Left renal pelvis (tissue), 4 donors: Measurements from ENCODE around the gene RNMT. TPM values are rescaled to one million over a fixed set of nuclear protein-coding genes. Genes with fewer than 3 reads are reported as not detected.
"Not testable (repeated sequence)": the region's sequence is repeated elsewhere in the genome, so short reads cannot be mapped to it uniquely, and the experiment has no call there.

Experiments used
- DNase-seq, 4 donors: peaks; one replicate each; pipeline ENCODE4 v3.0.0-alpha.2; 2013; ENCODE audit warnings: low read depth in 4 of 4, low spot score in 3 of 4
- polyA plus RNA-seq, 4 donors: library from polyadenylated mRNA; unstranded; fragments of 120-200 nt; gene quantifications; one replicate each; pipeline ENCODE4 v1.2.1, GENCODE V29; 2013; ENCODE audit not compliant: insufficient read length in 4 of 4

Gene RNMT
- polyA plus RNA-seq, 4 donors: 43.6 to 60.4 (median 58.6) TPM

DNA sequence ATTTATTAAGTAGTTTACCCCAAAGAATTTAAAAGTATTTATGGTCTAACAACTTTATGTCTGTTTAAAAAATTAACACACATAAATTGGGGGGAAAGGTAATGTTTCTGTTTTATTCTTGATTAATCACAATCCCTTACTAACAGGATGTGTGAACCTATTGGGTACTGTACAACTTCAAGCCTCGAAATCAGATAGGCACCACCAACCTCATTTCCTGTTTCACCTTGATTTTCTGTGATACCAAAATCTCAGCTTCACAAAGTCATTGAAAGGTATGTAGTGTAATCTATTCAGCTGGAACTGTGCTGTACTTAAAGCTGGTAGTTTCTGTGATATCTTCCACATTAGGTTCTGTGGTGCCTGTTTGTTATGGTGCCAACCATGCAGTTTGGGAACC, 4.0 kb downstream of the RNMT start:
- DNase-seq: no peak

DNA sequence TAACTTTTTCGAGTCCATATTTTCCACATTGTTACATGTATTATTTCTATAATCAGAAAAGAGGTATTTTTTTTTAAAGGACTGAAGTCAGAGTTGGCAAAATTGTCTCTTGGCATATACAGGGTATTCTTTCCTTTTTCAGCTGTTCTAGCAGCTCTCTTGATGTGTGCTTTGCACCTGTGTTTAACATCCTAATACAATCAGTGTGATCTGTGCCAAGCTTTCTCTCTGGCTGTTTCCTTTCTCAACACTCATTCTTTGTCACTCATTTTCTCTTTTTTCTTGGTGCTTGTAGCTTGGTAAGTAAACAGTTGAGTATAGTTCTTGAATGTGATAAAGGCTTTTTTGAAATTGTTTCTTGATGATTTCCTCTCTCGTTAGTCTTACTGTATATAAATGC, 9.2 kb downstream of the RNMT start:
- no peak for DNase-seq

DNA sequence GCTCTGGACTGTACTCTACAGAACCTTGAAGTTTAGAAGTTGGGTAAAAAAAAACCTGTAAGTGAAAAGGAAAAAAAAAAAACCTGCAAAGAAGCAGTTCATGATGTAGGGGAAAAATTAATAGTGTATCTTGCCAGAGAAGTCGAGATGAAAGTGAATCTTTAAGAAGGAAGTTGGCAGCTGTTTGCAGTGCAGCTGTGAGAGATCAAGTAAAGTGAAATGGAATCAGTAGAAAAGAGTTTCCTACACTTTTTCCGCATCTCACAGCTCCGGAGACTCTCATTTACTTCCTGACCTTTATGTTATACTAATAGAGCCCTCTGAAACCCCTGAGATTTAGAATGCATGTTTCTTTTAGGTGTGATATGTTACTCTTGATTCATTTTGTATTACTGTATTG, 19.2 kb downstream of the RNMT start:
- no peak for DNase-seq

DNA sequence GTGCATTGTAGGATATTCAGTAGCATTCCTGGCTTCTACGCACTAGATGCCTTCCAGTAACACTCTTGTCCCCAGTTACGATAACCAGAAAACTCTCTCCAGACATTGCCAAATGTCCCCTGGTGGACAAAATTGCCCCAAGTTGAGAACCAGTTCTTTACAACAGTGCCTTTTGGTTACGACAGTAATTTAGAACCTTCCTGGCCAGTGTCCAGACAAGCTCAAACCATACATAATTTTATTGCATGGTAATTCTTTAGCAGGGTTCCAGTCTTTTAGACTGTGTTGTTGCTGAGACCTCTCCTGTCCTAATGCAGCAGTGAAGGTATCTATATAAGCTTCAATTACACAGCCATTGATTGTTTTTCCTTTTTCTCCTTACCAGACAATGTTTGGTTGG, 20.2 kb downstream of the RNMT start:
- no peak for DNase-seq

DNA sequence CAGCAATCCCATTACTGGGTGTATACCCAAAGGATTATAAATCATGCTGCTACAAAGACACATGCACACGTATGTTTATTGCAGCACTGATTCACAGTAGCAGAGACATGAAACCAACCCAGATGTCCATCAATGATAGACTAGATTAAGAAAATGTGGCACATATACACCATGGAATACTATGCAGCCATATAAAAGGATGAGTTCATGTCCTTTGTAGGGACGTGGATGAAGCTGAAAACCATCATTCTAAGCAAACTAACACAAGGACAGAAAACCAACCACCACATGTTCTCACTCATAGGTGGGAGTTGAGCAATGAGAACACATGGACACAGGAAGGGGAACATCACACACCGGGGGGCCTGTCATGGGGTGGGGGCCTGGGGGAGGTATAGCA, 25.1 kb downstream of the RNMT start:
- DNase-seq: not testable (repeated sequence)

DNA sequence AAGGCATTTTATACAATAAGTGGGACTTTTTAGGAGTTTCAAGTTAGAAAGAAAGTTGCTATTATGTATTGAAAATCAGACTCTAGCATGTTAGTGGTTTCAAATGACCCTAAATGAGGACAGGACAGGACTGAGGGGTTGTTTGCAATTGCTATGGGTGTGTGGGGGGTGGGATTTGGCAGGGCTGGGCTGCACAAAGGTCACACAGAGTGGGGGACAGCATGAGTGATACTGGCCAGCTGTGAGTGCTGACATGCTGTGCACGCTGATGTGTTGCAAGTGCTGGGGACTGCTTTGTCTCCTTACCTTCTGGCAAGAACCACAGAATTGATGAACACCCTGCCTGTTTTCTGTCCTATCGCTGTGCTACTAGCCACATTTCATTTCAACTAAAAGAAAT, 29.8 kb downstream of the RNMT start:
- no peak for DNase-seq

DNA sequence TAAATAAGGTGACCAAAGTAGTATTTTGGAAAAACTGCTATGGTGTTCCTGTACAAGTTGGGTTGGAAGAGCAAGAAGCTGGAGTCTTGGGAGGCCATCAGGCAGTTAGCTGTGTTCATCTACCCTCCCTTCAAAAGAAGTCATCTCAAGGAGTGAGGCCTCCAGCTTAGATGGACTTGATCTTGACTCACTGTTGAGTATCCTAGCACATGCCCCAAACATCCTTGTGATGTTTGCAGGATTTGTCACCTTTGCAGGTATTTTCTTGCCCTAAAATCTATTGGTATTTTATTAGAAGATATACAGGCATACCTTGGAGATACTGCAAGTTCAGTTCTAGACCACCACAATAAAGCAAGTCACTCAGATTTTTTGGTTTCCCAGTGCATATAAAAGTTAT, 30.2 kb downstream of the RNMT start:
- DNase-seq: no peak

DNA sequence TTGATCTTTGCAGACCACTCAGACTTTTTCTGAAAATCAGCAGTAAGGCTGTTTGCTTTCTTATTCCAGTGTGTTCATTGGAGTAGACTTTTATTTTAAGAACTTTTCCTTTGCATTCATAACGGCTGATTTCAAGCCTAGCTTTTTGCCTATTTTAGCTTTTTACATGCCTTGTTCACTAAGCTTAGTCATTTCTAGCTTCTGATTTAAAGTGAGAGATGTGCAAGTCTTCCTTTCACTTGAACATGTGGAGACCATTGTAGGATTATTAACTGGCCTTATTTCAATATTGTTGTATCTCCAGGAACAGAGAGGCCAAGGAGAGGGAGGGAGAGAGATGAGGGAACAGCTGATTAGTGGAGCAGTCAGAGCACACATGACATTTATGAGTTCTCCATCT, 32.1 kb downstream of the RNMT start:
- DNase-seq: no peak

DNA sequence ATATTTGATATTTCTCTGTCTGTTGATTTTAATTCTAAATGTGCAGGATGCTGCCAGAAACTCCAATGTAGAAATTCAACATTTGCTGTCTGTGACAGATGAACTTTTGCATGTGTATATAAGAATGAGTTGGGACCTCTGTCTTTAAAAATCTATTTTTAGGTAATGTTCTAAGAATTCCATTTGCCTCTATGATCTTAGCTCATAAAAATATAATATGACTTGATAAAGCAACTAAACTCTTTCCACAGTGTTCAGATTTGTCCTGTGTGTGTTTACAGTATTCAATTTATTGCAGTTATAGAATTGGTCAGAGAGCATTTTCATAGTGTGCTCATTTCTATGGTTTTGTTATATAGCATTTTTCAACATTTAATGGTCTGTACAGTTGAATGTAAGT, 33.6 kb downstream of the RNMT start:
- no peak for DNase-seq

DNA sequence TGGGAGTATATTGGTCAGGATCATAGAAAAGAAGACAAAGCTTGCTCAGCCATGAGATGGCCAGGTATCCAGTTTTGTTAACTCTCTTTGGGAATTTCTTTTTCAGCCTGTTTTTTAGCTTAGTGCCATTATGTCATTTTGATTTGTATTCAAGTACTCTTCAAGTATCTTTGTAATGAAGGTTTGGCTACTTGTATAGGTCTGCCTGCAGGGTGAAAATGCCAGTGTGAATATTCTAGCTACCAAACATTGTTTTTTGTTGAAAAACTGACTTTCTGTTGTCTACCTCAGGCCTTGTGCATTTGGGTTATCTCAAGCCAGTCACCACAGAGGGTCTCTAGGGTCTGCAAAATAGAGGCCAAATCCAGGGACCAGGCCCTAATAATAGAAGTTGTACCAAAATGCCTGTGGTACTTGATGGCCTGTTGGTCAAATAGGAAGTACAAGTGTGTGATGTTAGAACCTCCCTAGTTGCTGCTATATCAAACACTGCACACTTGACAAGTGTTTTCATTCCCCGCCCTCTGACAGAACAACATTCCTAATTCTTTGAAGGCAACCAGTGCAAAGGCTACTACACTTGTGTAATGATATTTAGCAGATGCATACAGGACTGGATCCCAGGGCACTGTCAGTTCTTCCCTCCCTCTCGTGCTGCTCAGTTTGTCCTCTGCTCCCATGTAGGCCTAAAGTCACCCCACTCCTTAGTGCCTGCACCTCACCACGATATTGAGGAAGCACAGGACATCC, 36.4 kb downstream of the RNMT start:
- no peak for DNase-seq

DNA sequence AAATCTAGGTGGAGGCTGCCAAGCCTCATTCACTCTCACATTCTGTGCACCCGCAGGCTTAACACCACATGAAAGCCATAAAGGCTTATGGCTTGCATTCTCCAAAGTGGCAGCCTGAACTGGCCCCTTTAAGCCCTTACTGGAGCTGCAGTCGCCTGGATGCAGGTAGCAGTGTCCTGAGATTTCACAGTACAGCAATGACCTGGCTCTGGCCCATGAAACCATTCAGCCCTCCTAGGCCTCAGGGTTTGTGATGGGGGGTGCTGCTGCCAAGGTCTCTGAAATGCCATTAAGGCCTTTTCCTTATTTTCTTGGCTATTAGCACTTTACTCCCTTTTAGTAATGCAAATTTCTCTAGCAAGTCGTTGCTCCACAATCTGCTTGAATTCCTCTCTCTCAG, 48.6 kb downstream of the RNMT start:
- DNase-seq: no peak

DNA sequence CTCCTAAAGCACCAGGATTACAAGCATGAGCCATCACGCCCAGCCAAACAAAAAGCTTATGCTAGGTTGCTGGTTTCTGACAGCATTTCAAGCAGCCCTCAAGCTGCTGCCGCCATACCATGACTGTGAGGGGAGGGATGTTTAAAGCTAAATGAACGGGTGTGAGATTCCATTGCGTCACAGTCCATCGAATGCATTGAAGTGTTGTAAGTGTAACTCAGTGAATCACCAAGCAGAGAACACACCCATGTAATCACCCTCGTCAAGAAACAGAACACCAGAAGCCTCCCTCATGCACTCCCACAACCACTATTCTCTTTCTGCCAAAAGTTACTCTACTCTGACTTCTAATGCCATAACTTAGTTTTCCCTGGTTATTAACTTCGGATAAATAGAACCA, 64.7 kb downstream of the RNMT start:
- DNase-seq: no peak

DNA sequence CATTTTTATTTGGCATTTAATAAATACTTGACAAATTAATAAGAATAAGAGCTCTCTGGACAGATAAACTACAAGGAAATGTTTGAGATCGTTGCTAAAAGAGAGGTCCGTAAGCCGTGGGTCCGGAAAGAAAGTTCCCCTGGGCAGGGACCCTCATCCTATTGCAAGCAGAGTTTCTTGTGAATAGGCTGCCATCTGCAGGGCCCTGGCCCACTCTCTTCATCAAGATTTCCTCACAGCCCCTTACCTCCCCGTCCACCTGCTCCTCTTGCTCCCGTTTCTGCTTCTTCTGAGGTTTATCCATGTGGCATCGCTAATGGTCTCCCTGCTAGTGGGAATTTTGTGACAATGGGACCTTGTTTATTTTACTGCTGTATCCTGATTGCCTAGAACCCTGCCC, 67.3 kb downstream of the RNMT start:
- no peak for DNase-seq

DNA sequence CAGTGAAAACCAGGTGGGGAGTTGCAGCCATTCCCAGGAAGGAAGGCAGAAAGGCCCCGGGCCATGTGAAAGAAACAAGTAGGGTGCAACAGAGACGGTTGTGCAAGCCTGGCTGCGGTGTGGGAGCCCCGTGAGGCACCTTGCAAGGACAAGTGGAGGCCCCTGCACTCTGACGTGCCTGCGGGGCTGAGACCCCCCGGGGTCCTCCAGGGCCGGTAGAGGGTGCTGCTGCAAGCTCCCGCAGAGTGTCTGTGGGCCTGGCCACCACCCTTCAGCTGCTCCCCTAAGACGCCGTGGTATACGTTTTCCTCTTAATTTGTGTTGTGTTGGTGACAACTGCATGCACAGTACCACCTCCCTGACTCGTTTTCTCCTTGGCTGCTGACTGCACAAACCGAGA, 70.0 kb downstream of the RNMT start:
- no peak for DNase-seq

DNA sequence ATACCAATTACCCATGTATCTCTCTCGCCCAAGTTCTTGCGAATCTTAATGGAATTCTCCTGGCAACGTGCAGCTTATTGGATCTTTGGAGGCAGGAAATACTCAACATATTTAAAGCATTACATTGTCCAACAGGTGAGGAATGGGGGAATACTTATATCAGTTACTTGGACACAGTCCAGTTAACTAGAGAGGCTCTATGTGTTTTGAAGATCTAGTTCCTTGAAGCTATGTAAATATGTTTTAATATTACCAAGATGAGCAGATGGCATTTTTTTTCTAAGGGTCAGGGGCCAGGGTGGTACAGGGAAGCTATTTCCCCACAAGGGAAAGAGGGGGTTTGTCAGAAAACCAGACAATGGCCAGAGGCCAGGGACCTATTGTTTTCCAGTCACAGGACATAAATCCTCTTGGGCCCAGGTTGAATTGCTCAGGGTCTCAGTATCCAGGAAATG, 70.7 kb downstream of the RNMT start:
- DNase-seq: no peak

DNA sequence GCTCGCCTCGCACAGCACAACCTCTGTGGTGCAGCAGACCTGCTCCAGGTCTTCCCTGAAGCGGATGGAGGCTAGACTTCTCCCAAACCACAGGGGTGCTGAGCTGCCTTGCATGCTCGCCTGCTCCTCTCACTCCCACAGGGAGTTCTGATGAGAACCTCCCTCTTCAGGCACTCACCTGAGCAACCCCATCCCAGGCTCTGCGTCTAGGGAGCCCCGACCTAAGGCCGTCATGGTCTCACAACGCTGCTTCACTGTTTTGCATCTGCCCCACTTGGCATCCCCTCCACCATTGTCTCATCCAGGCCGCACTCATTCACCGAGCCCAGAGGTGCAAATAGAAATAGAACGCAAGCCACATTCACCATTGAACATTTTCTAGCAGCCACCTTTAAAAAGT, 72.9 kb downstream of the RNMT start:
- no peak for DNase-seq

DNA sequence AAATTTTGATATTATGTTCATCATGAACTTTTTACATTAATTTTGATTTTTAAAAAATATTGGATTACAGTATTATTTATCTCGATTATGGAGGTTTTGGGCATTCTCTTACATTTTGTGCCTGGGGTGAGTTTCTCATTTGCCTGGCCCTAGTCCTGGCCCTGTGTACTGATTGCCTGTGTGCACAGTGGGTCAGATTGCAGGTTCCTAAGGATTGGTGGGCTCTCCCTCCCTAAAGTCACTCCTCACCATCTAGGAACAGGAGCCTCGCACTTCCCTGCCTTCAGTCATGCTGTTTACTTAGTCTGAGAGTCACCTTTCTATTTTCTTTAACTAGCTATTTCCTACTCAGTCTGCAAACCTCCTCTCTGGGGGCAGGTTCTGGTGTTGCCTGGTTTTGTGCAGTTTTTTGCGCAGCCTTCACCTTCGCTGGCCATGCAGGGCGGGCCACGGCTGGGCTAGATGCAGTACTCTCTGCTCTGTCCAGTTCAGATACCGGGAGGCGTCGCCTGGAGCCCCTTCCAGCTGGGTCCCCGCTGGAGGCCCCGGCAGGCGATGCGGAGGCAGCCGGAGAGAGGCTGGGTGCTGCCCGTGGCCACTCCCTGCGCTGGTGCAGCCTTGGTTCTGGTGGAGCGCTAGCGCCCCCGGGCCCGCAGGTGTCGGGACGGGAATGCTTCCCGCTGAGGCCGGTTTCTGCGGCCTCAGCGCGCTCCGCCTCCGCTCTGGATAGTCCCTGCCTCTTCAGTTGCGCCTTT, 74.2 kb downstream of the RNMT start:
- DNase-seq: peak in 3 of 4 donors; percentile 35 to 64 (median 45)

DNA sequence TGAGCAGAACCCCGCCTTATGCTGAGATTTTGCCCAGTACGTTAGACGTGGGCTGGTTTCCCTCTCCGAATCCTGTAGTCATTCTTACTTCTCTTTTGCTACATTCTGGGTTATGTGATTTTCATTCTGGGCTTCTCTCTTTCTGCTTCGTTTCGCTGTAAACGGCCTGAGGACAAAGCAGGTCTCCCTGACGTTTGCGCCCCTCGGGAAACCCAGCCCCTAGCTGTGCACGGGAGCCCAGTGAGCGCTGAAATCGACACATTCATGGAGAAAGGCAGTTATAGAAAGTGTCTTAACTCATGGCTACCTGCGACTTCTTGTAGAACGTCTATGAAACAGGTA, 74.8 kb downstream of the RNMT start:
- DNase-seq: no peak

DNA sequence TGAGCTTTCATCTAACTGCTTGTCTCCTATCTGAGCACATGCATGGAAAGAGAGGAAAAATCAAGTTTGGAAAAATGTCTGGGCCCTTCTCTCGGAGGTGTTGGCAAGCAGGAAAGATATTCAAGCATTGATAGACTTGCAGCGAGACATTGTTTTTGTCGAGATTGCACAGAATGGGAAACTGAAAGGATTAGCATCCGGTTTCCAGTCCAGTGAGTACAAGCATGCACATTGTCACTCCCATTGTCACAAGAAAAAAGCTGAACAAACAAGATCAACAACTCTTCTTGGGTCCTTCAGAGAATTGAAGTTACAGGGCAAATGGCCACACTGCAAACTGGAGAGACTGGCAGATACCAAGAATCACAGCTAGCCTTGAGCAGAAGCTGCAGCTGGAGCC, 77.8 kb downstream of the RNMT start:
- DNase-seq: no peak

DNA sequence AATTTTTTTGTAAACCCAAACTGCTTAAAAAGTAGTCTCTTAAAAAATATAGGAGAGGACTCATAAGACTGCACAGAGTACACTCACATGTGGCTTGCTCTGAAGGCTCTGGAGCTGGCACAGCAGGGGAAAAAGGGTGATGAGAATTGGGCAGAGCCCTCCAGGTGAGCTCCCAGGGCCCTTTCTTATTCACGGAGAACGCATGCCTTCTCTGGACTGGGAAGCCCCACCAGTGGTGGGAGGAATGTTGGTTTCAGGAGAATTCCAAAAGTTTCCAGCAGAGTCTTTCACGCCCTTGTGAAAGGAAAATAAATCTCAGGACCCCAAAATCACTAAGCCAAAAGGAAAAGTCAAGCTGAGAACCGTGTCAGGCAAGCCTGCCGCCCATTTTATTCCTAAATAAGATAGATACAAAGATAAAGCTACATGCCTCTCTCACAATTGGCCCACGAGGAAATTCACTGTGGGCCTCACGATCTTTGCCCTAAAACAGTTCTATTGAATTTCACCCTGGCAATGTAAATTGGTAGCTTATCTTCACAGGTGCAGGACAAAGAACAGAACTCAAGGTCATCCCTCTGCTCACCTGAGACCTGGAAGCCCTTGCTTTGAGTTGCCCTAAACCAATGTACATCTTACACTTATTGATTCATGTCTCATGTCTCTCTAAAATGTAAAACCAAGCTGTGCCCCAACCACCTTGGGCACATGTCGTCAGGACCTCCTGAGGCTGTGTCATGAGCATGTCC, 82.0 kb downstream of the RNMT start:
- no peak for DNase-seq

DNA sequence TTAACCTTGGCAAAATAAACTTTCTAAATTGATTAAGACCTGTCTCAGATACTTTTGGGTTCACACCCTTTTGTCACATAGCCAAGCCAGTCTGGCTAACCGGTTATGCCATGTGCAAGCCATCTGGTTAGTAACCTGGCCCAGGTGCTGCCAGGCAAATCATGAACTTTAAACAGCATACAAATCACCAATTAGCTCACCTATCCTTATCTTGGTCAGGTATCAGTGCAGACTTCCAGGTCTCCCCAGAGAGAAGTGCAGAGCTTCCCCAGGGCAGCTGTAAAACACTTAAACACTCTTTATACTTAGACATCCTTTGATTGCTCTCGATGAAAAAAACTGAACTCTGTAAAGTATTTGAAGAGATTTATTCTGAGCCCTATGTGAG, 82.6 kb downstream of the RNMT start:
- no peak for DNase-seq
